GM18505 (cell line): ENCODE results near the gene RALGPS1.

Experiments used
- ATAC-seq: cut with Tn5 transposase; IDR thresholded peaks from one replicate; pipeline ENCODE4 v1.9.1; 2021; ENCODE audit not compliant: unreplicated experiment
- POLR2A ChIP-seq: IDR thresholded peaks from 4 replicates; pipeline ENCODE4 v1.6.1; 2011; ENCODE audit warnings: borderline replicate concordance; ENCODE audit not compliant: insufficient read depth, insufficient read length; ENCODE audit errors: extremely low read depth

RALGPS1 gene

DNA sequence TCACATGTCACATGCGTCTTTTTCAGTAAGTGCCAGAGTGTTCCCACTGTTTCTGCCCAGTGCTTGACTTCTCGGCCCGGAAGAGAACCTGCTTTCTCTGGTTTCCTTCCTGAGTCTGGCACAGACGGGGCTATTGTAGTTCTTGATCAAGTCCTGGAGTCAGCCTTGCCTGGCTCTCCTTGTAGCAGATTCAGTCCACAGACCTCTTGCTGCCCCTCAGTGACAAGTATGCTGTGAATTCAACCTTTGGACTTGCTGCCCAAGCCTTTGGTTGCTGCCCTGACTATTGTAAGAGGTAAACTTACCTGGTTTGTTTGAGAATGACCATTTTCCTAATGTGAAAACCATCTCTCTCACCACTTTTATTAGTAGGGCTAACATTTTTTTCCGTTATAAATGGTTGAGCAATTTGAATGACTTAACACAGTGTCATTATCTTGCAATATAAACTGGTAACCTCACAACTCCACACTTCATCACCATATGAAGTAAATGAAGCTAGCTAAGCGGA, 29.4 kb upstream of the RALGPS1 start:
- ATAC-seq = no peak
- no peak for TF ChIP-seq POLR2A

DNA sequence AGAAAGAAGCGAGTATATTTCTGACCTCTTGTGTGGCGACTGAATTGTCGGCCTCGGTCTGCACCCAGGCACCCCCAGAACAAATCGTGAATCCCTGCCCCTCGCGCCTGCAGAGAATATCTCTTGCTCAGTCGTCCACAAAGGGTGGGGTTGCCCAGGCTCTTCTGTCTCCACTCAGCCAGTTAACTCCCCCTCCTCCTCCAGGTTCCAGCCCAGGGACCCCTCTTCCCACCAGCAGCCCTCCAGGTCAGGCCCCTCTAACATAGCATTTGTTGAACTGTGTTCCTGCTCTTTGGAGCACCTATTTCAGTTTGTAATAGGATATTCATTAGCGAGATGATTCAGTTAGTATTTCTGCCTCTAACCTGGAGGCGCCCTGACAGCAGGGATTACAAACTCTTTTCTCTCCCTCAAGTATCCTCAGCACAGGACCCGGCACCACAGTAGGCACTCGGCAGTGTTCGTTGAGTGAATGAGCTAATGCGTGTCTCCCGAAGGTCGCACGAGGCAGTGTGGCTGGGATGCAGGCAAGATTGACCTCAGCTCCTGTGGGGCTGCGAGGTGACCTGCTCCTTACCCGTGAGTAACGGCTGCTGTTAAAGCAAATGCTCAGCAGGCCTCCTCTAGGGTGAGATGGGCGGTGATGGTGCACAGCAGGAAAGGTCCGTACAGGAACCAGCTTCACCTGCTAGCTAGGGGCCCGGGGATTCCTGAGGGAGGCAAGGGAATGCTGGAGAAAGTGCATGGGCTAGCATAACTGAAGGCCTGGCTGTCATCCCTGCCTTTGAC, 28.4 kb upstream of the RALGPS1 start:
- ATAC-seq = no peak
- no peak for TF ChIP-seq POLR2A

DNA sequence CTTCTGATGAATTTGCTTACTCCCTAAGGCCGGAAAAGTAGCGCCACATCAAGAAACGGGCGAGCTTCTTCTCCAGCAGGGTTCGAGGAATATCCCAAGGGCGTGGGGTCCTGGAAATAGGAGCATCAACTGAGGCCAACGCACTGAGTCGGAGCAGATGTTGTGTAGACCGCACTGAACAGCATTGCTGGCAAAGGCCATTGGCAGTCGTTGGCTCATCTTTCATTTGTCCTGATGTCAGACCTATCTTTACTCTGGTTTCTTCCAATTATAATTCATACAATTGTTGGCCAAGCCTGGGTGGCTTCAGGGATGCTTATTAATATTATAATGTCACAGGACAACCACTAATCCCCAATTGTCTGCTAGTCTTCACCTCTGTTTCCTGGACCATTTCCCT, 27.7 kb upstream of the RALGPS1 start:
- ATAC-seq = no peak
- TF ChIP-seq POLR2A = no peak

DNA sequence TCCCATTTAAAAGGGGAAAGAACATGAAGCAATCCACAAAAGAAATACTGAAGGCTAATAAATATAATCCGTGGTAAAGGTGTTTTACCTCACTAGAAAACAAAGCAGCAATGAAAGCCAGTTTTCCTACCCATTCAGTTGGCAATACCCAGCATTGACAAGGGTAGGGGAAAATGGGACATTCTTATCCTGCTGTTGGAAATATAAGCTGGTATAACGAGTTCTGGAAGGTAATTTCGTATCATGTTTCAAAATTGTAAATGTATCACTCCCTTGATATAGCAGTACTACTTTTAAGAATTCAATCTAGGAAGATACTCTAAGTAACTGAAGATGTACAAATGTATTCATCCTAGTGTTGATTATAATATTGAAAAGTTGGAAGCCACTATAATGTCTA, 22.9 kb upstream of the RALGPS1 start:
- ATAC-seq = no peak
- TF ChIP-seq POLR2A = no peak

- ATAC-seq = no peak
- TF ChIP-seq POLR2A = no peak
These were observed 21.5 kb upstream of the RALGPS1 start for GRCh38 chr9:126893079-126893478.

GRCh38 chr9:126894052-126894603, 20.5 kb upstream of the RALGPS1 start:
- ATAC-seq = no peak
- TF ChIP-seq POLR2A = no peak

GRCh38 chr9:126902210-126902609, 12.4 kb upstream of the RALGPS1 start:
- no peak for TF ChIP-seq POLR2A
- no peak for ATAC-seq

GRCh38 chr9:126904586-126904985, 10.0 kb upstream of the RALGPS1 start:
- no peak for TF ChIP-seq POLR2A
- ATAC-seq = no peak

- no peak for ATAC-seq
- TF ChIP-seq POLR2A = no peak
These were observed 8.5 kb upstream of the RALGPS1 start for GRCh38 chr9:126906091-126906490.

GRCh38 chr9:126907058-126907457, 7.5 kb upstream of the RALGPS1 start:
- no peak for TF ChIP-seq POLR2A
- no peak for ATAC-seq

- ATAC-seq = peak; percentile 1
These were observed 767 bp downstream of the RALGPS1 start for GRCh38 chr9:126915281-126915816.

GRCh38 chr9:126915846-126916543, 1.4 kb downstream of the RALGPS1 start:
- no peak for ATAC-seq
- TF ChIP-seq POLR2A = no peak

More at GRCh38 chr9:126915281-126915816, 767 bp downstream of the RALGPS1 start:
- TF ChIP-seq POLR2A = no peak

DNA sequence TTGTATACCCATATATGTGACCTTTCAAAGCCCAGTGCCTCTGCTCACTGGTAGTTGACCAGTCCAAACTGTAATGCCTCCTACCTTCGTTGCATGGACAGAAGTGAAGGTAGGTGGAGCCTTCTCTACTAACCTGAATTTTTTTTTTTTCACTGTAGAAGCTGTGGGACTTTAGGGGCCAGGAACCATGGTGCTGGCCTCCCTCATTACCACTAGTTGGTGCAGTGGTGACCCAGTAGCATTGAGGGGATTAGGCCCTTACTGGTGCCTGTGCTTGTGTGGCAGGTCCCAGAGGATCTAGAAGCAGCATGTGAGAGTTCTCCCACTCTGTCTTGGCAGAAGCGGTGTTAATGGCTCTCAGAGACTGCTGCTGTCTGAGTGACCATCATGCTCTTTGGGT, 2.3 kb downstream of the RALGPS1 start:
- no peak for ATAC-seq
- TF ChIP-seq POLR2A = no peak
